Esophagus muscularis mucosa (tissue), 3 donors: ENCODE data around the gene ADSS1.

ENCODE experiments used
- POLR2A ChIP-seq: fragments of 450-650 bp; IDR thresholded peaks from one replicate; pipeline ENCODE4 v1.6.1; 2017; ENCODE audit warnings: antibody characterized with exemption, moderate library complexity, mild to moderate bottlenecking, low read depth
- POLR2AphosphoS5 ChIP-seq, 2 donors: sonication (generic); formaldehyde crosslinking; IDR thresholded peaks; one replicate each; pipeline ENCODE4 v1.6.1; 2017; ENCODE audit warnings: antibody characterized with exemption in 2 of 2
- TF ChIP-seq, protein P1 (sequence below), 3 experiments: fragments of 200-600 bp in 2 of 3; fragments of 450-650 bp in 1 of 3; sonication (generic) in 2 of 3; IDR thresholded peaks; one replicate each; pipeline ENCODE4 v1.5.1; 2017 to 2019; ENCODE audit warnings: antibody characterized with exemption in 3 of 3, mild to moderate bottlenecking in 2 of 3, moderate library complexity in 1 of 3

- TF ChIP-seq, protein P1, sequence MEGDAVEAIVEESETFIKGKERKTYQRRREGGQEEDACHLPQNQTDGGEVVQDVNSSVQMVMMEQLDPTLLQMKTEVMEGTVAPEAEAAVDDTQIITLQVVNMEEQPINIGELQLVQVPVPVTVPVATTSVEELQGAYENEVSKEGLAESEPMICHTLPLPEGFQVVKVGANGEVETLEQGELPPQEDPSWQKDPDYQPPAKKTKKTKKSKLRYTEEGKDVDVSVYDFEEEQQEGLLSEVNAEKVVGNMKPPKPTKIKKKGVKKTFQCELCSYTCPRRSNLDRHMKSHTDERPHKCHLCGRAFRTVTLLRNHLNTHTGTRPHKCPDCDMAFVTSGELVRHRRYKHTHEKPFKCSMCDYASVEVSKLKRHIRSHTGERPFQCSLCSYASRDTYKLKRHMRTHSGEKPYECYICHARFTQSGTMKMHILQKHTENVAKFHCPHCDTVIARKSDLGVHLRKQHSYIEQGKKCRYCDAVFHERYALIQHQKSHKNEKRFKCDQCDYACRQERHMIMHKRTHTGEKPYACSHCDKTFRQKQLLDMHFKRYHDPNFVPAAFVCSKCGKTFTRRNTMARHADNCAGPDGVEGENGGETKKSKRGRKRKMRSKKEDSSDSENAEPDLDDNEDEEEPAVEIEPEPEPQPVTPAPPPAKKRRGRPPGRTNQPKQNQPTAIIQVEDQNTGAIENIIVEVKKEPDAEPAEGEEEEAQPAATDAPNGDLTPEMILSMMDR (IDR thresholded peaks at IDR 0.05): no peak
- no peak for TF ChIP-seq POLR2AphosphoS5 (IDR thresholded peaks at IDR 0.05)
- TF ChIP-seq POLR2A: no peak
Observed at GRCh38 chr14:104702106-104702505, 21.9 kb upstream of the ADSS1 start.
